ENCODE results near the gene LRTM1. TPM values are rescaled to one million over a fixed set of nuclear protein-coding genes. Genes with fewer than 3 reads are reported as not detected.

The LRTM1 gene
- total RNA-seq (ENCODE audit: low replicate concordance) = not detected in 2 replicates

GRCh38 chr3:54928046-54928770 is at the start of gene LRTM1:
TSS of gene LRTM1 (minus strand) at chr3:54928059. CDS start at chr3:54927911, 148 bp downstream.

